Colonic mucosa (tissue), 4 donors: ENCODE data around the gene ABCA4. TPM values are rescaled to one million over a fixed set of nuclear protein-coding genes. Genes with fewer than 3 reads are reported as not detected.

ENCODE experiments used
- DNase-seq: peaks from one replicate; pipeline ENCODE4 v3.0.0-alpha.2; 2020
- H3K27ac ChIP-seq: fragments of 200-600 bp; one replicate; pipeline ENCODE4 v1.8.0; 2021
- H3K27me3 ChIP-seq: fragments of 200-600 bp; one replicate; pipeline ENCODE4 v1.8.0; 2021
- H3K36me3 ChIP-seq: fragments of 200-600 bp; one replicate; pipeline ENCODE4 v1.8.0; 2021
- H3K4me1 ChIP-seq: fragments of 200-600 bp; one replicate; pipeline ENCODE4 v1.8.0; 2021; ENCODE audit warnings: mild to moderate bottlenecking
- H3K4me3 ChIP-seq: fragments of 200-600 bp; one replicate; pipeline ENCODE4 v1.8.0; 2021
- H3K9ac ChIP-seq, 2 donors: one replicate each; pipeline ENCODE4 v1.7.0; 2013; ENCODE audit warnings: control low read depth in 2 of 2, low read depth in 2 of 2, low read length in 2 of 2
- H3K9me3 ChIP-seq: fragments of 200-600 bp; one replicate; pipeline ENCODE4 v1.8.0; 2021
- CTCF ChIP-seq: fragments of 200-600 bp; IDR thresholded peaks from one replicate; pipeline ENCODE4 v1.8.0; 2022; ENCODE audit warnings: antibody characterized with exemption, mild to moderate bottlenecking
- intact Hi-C: fragments of 100-400 bp; cut with DNase I; formaldehyde crosslinking; loops from one replicate; pipeline ENCODE4 v1.14.1; 2022
- total RNA-seq, 2 donors: library from RNA; stranded (reverse); fragmentation: NEBNext Ultra II Directional in 1 of 2; extraction: Animal tissue kit (Norgen Biotek cat#: 25700) in 1 of 2; gene quantifications; one replicate each; pipeline ENCODE4 v1.2.1, GENCODE V29; 2021
- donor health status: healthy.
- donor health status: DM: no; HTN: no; CAD: no.
- donor health status: DM: no; HTN: no; CAD: no.

The ABCA4 gene
- total RNA-seq, 2 donors from 2014 or later, result 0.02 to 0.27 TPM

GRCh38 chr1:94048413-94049164 is 72.4 kb downstream of the ABCA4 start:
- Histone ChIP-seq H3K4me3 (no peak overlapping the region), H3K9ac (no peak overlapping the region), H3K36me3 (no peaks in the 10 kb centered on the region), H3K4me1 (no peaks in the 10 kb centered on the region), H3K27me3 (no peaks in the 10 kb centered on the region), H3K9me3 (no peaks in the 10 kb centered on the region), H3K27ac (no peak overlapping the region)
- no peak for TF ChIP-seq CTCF
- intact Hi-C loops, result no loop called here
- DNase-seq, result no peak

- no peak for DNase-seq
- no peak for TF ChIP-seq CTCF
- no peak overlapping the region for H3K27ac ChIP-seq
- H3K4me3 ChIP-seq, result no peak overlapping the region
- intact Hi-C loops, result no loop called here
- no peak overlapping the region for H3K9ac ChIP-seq
- H3K4me1 ChIP-seq, result no peaks in the 10 kb centered on the region
- no peaks in the 10 kb centered on the region for H3K27me3 ChIP-seq
- H3K36me3 ChIP-seq, result no peaks in the 10 kb centered on the region
- H3K9me3 ChIP-seq, result no peaks in the 10 kb centered on the region
These were observed 73.0 kb downstream of the ABCA4 start for GRCh38 chr1:94047949-94048348.

GRCh38 chr1:94045465-94046056 is 75.4 kb downstream of the ABCA4 start:
- intact Hi-C loops, result no loop called here
- Histone ChIP-seq H3K4me3 (no peak overlapping the region), H3K9ac (no peak overlapping the region), H3K36me3 (no peaks in the 10 kb centered on the region), H3K9me3 (no peaks in the 10 kb centered on the region), H3K27me3 (no peaks in the 10 kb centered on the region), H3K27ac (no peak overlapping the region), H3K4me1 (no peaks in the 10 kb centered on the region)
- peak; percentile 40 for TF ChIP-seq CTCF
- peak; percentile 75 for DNase-seq

- no peaks in the 10 kb centered on the region for H3K9me3 ChIP-seq
- no peak overlapping the region for H3K4me3 ChIP-seq
- H3K4me1 ChIP-seq, result no peaks in the 10 kb centered on the region
- H3K27me3 ChIP-seq, result no peaks in the 10 kb centered on the region
- DNase-seq, result no peak
- H3K27ac ChIP-seq, result peak overlapping the region; percentile 21
- TF ChIP-seq CTCF, result no peak
- H3K9ac ChIP-seq, result no peak overlapping the region
- no peaks in the 10 kb centered on the region for H3K36me3 ChIP-seq
- intact Hi-C loops, result no loop called here
These were observed 76.1 kb downstream of the ABCA4 start for GRCh38 chr1:94044891-94045290.

GRCh38 chr1:94044290-94044790 is 76.6 kb downstream of the ABCA4 start:
- peak; percentile 27 for DNase-seq
- Histone ChIP-seq H3K27me3 (no peaks in the 10 kb centered on the region), H3K9ac (no peak overlapping the region), H3K36me3 (no peaks in the 10 kb centered on the region), H3K4me3 (no peak overlapping the region), H3K27ac (peak overlapping the region; percentile 21), H3K4me1 (no peaks in the 10 kb centered on the region), H3K9me3 (no peaks in the 10 kb centered on the region)
- TF ChIP-seq CTCF, result no peak
- intact Hi-C loops, result no loop called here
